Measurements from ENCODE around the gene SZRD1.

DNA sequence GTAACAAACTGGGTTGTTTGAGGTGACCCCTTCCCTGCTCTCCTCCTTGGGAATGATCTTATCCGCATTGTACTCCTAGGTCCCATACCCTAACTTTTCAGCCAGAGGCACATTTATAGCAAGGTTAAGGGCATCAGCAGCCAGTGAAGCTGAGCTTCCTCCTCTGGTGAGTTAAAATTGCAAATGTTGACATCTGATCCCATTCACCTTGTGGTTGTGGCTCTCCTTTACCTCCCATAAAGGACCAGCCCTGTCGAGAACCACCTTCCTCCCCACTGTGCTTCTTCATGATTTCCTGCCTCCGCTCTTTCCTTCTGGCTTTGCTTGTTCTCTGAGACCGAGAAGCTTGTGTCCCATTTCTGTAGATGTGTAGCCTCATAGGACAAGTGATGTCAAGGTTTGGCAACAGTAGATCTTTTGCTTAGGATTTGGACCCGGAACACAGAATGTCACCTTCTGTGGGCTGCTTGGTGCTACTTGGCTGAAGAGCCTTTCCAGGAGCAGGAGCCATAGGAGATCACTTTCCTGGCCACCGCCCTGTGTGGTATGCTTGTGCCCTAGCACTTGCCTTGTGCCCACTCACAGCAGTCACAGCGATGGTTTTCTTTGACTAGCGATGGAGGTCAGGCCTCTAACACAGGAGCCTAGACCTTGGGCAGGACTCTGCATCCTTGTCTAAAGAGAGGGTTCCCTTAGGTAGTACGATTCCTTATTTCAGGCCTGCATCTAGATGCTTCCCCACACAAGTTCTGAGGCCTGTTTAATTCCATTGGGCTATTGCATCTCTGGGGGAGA lies 18.8 kb downstream of the SZRD1 start:
- TF ChIP-seq, protein P1, sequence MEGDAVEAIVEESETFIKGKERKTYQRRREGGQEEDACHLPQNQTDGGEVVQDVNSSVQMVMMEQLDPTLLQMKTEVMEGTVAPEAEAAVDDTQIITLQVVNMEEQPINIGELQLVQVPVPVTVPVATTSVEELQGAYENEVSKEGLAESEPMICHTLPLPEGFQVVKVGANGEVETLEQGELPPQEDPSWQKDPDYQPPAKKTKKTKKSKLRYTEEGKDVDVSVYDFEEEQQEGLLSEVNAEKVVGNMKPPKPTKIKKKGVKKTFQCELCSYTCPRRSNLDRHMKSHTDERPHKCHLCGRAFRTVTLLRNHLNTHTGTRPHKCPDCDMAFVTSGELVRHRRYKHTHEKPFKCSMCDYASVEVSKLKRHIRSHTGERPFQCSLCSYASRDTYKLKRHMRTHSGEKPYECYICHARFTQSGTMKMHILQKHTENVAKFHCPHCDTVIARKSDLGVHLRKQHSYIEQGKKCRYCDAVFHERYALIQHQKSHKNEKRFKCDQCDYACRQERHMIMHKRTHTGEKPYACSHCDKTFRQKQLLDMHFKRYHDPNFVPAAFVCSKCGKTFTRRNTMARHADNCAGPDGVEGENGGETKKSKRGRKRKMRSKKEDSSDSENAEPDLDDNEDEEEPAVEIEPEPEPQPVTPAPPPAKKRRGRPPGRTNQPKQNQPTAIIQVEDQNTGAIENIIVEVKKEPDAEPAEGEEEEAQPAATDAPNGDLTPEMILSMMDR (IDR thresholded peaks at IDR 0.05), result no peak
- TF ChIP-seq POLR2A (IDR thresholded peaks at IDR 0.05), result no peak
